Peyer's patch (tissue), 4 donors: ENCODE data around the gene ZNF8.

Experiments used
- POLR2A ChIP-seq, 2 donors: fragments of 450-650 bp; IDR thresholded peaks; one replicate each; pipeline ENCODE4 v1.5.1; 2017; ENCODE audit warnings: antibody characterized with exemption in 2 of 2, mild to moderate bottlenecking in 2 of 2, moderate library complexity in 2 of 2
- TF ChIP-seq, protein P1 (sequence below), 6 experiments: fragments of 450-650 bp in 4 of 6; fragments of 200-600 bp in 2 of 6; sonication (generic) in 1 of 6; IDR thresholded peaks; one replicate each; pipeline ENCODE4 v1.5.1; 2017 to 2019; ENCODE audit warnings: antibody characterized with exemption in 6 of 6, mild to moderate bottlenecking in 3 of 6, moderate library complexity in 1 of 6

DNA sequence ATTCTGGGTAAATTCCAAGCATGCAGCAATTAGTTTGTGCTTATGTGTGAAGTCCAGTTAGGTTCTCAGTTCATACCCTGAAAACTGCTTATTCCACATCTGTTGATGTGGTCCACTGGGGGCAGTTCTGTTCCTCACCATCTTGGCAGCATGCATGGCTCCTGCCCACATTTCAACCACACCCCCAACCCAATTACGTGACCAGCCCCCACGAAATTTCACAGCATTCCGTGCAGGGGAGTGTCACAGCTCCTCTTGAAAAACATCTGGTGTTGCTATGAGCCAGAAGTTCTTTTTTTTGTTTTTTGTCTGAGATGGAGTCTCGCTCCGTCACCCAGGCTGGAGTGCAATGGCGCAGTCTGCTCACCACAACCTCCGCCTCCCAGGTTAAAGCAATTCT is 17.3 kb downstream of the ZNF8 start:
- TF ChIP-seq, protein P1, sequence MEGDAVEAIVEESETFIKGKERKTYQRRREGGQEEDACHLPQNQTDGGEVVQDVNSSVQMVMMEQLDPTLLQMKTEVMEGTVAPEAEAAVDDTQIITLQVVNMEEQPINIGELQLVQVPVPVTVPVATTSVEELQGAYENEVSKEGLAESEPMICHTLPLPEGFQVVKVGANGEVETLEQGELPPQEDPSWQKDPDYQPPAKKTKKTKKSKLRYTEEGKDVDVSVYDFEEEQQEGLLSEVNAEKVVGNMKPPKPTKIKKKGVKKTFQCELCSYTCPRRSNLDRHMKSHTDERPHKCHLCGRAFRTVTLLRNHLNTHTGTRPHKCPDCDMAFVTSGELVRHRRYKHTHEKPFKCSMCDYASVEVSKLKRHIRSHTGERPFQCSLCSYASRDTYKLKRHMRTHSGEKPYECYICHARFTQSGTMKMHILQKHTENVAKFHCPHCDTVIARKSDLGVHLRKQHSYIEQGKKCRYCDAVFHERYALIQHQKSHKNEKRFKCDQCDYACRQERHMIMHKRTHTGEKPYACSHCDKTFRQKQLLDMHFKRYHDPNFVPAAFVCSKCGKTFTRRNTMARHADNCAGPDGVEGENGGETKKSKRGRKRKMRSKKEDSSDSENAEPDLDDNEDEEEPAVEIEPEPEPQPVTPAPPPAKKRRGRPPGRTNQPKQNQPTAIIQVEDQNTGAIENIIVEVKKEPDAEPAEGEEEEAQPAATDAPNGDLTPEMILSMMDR (IDR thresholded peaks at IDR 0.05) = no peak
- no peak for TF ChIP-seq POLR2A (IDR thresholded peaks at IDR 0.05)
